CD14-positive monocyte (primary cell): ENCODE results near the gene RLN3. TPM values are rescaled to one million over a fixed set of nuclear protein-coding genes. Genes with fewer than 3 reads are reported as not detected.
A peak's percentile ranks its signal among the peaks of the same experiment; 100 is the strongest.

Experiments
- DNase-seq, 3 donors: peaks; one replicate each; pipeline ENCODE4 v3.0.0-alpha.2; 2011 to 2022
- H2AFZ ChIP-seq: 2 replicates; pipeline ENCODE4 v1.6.0; 2012; ENCODE audit warnings: mild to moderate bottlenecking, low read depth, low read length, inconsistent platforms; ENCODE audit not compliant: insufficient read depth, poor library complexity, severe bottlenecking
- H3K27ac ChIP-seq, 2 donors: 1 replicate in 1 of 2; 2 replicates in 1 of 2; pipeline ENCODE4 v1.5.1; 2012 to 2013; ENCODE audit warnings: low read length in 2 of 2, control low read depth in 1 of 2, inconsistent platforms in 1 of 2, low read depth in 1 of 2, mild to moderate bottlenecking in 1 of 2
- H3K27me3 ChIP-seq, 2 donors: one replicate each; pipeline versions ENCODE4 v1.6.0 to v1.6.1; 2011 to 2013; ENCODE audit warnings: low read length in 2 of 2; ENCODE audit not compliant: control insufficient read depth in 2 of 2, insufficient read depth in 2 of 2
- H3K36me3 ChIP-seq, 2 donors: replicated peaks in 1 of 2; 1 replicate in 1 of 2; 2 replicates in 1 of 2; pipeline versions ENCODE4 v1.5.1 to v1.6.1; 2012 to 2013; ENCODE audit warnings: low read length in 2 of 2, control low read depth in 1 of 2, inconsistent platforms in 1 of 2, mild to moderate bottlenecking in 1 of 2; ENCODE audit not compliant: insufficient read depth in 2 of 2, control insufficient read depth in 1 of 2
- H3K4me1 ChIP-seq, 2 donors: 1 replicate in 1 of 2; 2 replicates in 1 of 2; pipeline versions ENCODE4 v1.5.1 to v1.6.1; 2012 to 2013; ENCODE audit warnings: low read length in 2 of 2, control low read depth in 1 of 2, inconsistent platforms in 1 of 2, mild to moderate bottlenecking in 1 of 2, moderate library complexity in 1 of 2; ENCODE audit not compliant: insufficient read depth in 2 of 2, control insufficient read depth in 1 of 2
- H3K4me2 ChIP-seq: replicated peaks from 2 replicates; pipeline ENCODE3; 2012; ENCODE audit warnings: low read length, moderate library complexity, mild to moderate bottlenecking; ENCODE audit not compliant: poor library complexity, severe bottlenecking; ENCODE audit errors: extremely low read depth
- H3K4me3 ChIP-seq, 3 experiments: fragments of 200-600 bp in 1 of 3; sonication (generic) in 1 of 3; replicated peaks in 1 of 3; 1 replicate in 2 of 3; 2 replicates in 1 of 3; pipeline ENCODE4 v1.5.1; 2011 to 2013; ENCODE audit warnings: low read length in 3 of 3, mild to moderate bottlenecking in 3 of 3, control low read depth in 2 of 3, low read depth in 2 of 3, inconsistent platforms in 1 of 3, moderate library complexity in 1 of 3
- H3K79me2 ChIP-seq: 2 replicates; pipeline ENCODE4 v1.6.0; 2012; ENCODE audit warnings: mild to moderate bottlenecking, control low read depth, inconsistent platforms, low read length, moderate library complexity; ENCODE audit not compliant: insufficient read depth
- H3K9ac ChIP-seq: 2 replicates; pipeline ENCODE4 v1.6.0; 2017; ENCODE audit warnings: low read length, mild to moderate bottlenecking; ENCODE audit not compliant: insufficient read depth, poor library complexity, severe bottlenecking
- H3K9me3 ChIP-seq, 2 donors: replicated peaks in 1 of 2; 1 replicate in 1 of 2; 2 replicates in 1 of 2; pipeline versions ENCODE4 v1.5.1 to v1.6.1; 2012 to 2013; ENCODE audit warnings: low read length in 2 of 2, control low read depth in 1 of 2; ENCODE audit not compliant: control insufficient read depth in 1 of 2, insufficient read depth in 1 of 2
- H4K20me1 ChIP-seq: 2 replicates; pipeline ENCODE4 v1.6.0; 2012; ENCODE audit warnings: mild to moderate bottlenecking, low read length, control low read depth, moderate library complexity; ENCODE audit not compliant: insufficient read depth
- H3K27ac Mint-ChIP-seq, 7 donors: one replicate each; pipeline ENCODE4 v1.8.0; 2020; ENCODE audit warnings: mild to moderate bottlenecking in 7 of 7, mixed read lengths in 7 of 7, moderate library complexity in 6 of 7, inconsistent platforms in 2 of 7
- H3K27me3 Mint-ChIP-seq, 3 donors: one replicate each; pipeline ENCODE4 v1.8.0; 2021 to 2022; ENCODE audit warnings: low read depth in 3 of 3, mild to moderate bottlenecking in 3 of 3, mixed read lengths in 3 of 3, moderate library complexity in 3 of 3, inconsistent platforms in 1 of 3
- H3K36me3 Mint-ChIP-seq, 2 donors: one replicate each; pipeline ENCODE4 v1.8.0; 2020; ENCODE audit warnings: mixed read lengths in 2 of 2, inconsistent platforms in 1 of 2, mild to moderate bottlenecking in 1 of 2
- H3K4me1 Mint-ChIP-seq: one replicate; pipeline ENCODE4 v1.8.0; 2020; ENCODE audit warnings: mild to moderate bottlenecking, mixed read lengths
- H3K4me3 Mint-ChIP-seq, 2 donors: one replicate each; pipeline ENCODE4 v1.8.0; 2020; ENCODE audit warnings: mild to moderate bottlenecking in 2 of 2, mixed read lengths in 2 of 2, moderate library complexity in 1 of 2
- H3K9me3 Mint-ChIP-seq, 7 donors: one replicate each; pipeline ENCODE4 v1.8.0; 2020 to 2022; ENCODE audit warnings: mixed read lengths in 7 of 7, mild to moderate bottlenecking in 6 of 7, moderate library complexity in 6 of 7, inconsistent platforms in 2 of 7
- WGBS: methylation state at CpG from one replicate; pipeline ENCODE4 v1.1.5; 2013; ENCODE audit warnings: missing lambda C conversion rate; ENCODE audit not compliant: insufficient coverage; 5-methylcytosine and 5-hydroxymethylcytosine counted together
- intact Hi-C, 2 donors: fragments of 100-400 bp; cut with micrococcal nuclease; formaldehyde crosslinking; loops; one replicate each; pipeline versions ENCODE4 v1.15.0 to v1.15.1; 2023
- polyA plus RNA-seq, 3 donors: library from polyadenylated mRNA; depleted of rRNA in 1 of 3; unstranded in 2 of 3; stranded (reverse) in 1 of 3; fragments of 300-500 nt in 2 of 3; fragments of >200 nt in 1 of 3; fragmentation: Illumina TruSeq in 2 of 3; gene quantifications; 1 replicate in 2 of 3; 2 replicates in 1 of 3; pipeline ENCODE4 v1.2.3, GENCODE V29; 2012 to 2021
- TF ChIP-seq, protein P1 (sequence below): fragments of 200-600 bp; IDR thresholded peaks from one replicate; pipeline ENCODE4 v1.8.0; 2022; ENCODE audit warnings: antibody characterized with exemption, mild to moderate bottlenecking

Gene RLN3
- polyA plus RNA-seq, 3 donors = not detected

DNA sequence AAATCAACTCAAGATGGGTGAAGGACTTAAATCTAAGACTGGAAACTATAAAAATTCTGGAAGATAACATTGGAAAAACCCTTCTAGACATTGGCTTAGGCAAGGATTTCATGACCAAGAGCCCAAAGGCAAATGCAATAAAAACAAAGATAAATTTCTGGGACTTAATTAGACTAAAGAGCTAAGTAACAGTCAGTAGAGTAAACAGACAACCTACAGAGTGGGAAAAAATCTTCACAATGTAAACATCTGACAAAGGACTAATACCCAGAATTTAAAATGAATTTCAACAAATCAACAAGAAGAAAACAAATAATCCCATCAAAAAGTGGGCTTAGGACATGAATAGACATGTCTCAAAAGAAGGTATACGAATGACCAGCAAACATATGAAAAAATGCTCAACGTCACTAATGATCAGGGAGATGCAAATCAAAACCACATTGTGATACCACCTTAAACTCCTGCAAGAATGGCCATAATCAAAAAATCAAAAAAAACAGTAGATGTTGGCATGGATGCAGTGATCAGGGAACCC is 15.5 kb upstream of the RLN3 start:
- TF ChIP-seq, protein P1, sequence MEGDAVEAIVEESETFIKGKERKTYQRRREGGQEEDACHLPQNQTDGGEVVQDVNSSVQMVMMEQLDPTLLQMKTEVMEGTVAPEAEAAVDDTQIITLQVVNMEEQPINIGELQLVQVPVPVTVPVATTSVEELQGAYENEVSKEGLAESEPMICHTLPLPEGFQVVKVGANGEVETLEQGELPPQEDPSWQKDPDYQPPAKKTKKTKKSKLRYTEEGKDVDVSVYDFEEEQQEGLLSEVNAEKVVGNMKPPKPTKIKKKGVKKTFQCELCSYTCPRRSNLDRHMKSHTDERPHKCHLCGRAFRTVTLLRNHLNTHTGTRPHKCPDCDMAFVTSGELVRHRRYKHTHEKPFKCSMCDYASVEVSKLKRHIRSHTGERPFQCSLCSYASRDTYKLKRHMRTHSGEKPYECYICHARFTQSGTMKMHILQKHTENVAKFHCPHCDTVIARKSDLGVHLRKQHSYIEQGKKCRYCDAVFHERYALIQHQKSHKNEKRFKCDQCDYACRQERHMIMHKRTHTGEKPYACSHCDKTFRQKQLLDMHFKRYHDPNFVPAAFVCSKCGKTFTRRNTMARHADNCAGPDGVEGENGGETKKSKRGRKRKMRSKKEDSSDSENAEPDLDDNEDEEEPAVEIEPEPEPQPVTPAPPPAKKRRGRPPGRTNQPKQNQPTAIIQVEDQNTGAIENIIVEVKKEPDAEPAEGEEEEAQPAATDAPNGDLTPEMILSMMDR = no peak
- no peaks in the 10 kb centered on the region for H3K9me3 ChIP-seq
- H3K4me1 ChIP-seq = peaks cover 13 to 19% of the 10 kb centered on the region in 2 donors
- Mint-ChIP-seq H3K9me3 (no peaks in the 10 kb centered on the region), H3K4me3 (no peak overlapping the region), H3K4me1 (peaks cover 10% of the 10 kb centered on the region), H3K27ac (no peak overlapping the region), H3K36me3 (no peaks in the 10 kb centered on the region), H3K27me3 (peaks cover 0 to 5% (median 0%) of the 10 kb centered on the region in 3 donors)
- no peak overlapping the region for H3K4me2 ChIP-seq
- H3K4me3 ChIP-seq = no peak overlapping the region
- no peak overlapping the region for H2AFZ ChIP-seq
- H4K20me1 ChIP-seq = no peaks in the 10 kb centered on the region
- no peaks in the 10 kb centered on the region for H3K36me3 ChIP-seq
- H3K9ac ChIP-seq = no peak overlapping the region
- no peak for DNase-seq
- H3K27me3 ChIP-seq = no peaks in the 10 kb centered on the region
- H3K27ac ChIP-seq = no peak overlapping the region
- H3K79me2 ChIP-seq = no peaks in the 10 kb centered on the region
- intact Hi-C loops = no loop called here
- no CpG with 5 or more reads among the region's 2 CpGs for WGBS

DNA sequence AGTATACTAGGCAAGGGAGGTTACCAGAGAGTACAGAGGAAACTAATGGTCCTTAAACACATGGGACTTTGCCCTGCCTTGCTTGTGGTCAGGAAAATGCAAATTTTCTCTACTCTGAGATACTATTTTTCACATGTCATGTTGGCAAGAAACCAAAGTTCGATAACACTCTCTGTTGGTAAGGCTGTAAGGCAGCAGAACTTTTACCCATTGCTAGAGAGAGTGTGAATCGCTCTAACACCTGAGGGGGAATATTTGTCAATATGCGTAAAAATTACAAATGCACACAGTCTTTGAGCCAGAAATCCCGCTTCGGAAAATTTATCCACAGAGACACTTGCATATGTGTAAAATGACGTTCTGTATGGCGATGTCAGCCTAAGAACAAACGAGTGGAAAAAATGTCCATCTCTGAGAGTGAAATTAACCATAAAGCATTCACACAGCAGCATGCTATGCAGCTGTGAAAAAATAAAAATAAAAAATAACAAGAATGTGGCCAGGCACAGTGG is 12.4 kb upstream of the RLN3 start:
- no peak for DNase-seq
- 100% methylated on average over 3 of the region's 8 CpGs for WGBS
- peaks cover 2 to 3% (median 2%) of the 10 kb centered on the region in 3 donors for H3K27me3 Mint-ChIP-seq

More for the DNA sequence above, 12.4 kb upstream of the RLN3 start:
- Mint-ChIP-seq H3K9me3 (peaks cover 0 to 2% (median 0%) of the 10 kb centered on the region in 7 donors), H3K27ac (peak overlapping the region in 1 of 7 donors; percentile 78), H3K4me3 (no peak overlapping the region), H3K36me3 (no peaks in the 10 kb centered on the region), H3K4me1 (peaks cover 27% of the 10 kb centered on the region)
- Histone ChIP-seq H3K9me3 (no peaks in the 10 kb centered on the region), H3K4me1 (peaks cover 36 to 39% of the 10 kb centered on the region in 2 donors), H3K27me3 (no peaks in the 10 kb centered on the region), H3K79me2 (no peaks in the 10 kb centered on the region), H3K36me3 (no peaks in the 10 kb centered on the region), H3K9ac (no peak overlapping the region), H3K27ac (no peak overlapping the region), H2AFZ (no peak overlapping the region), H3K4me3 (no peak overlapping the region), H3K4me2 (no peak overlapping the region), H4K20me1 (no peaks in the 10 kb centered on the region)
- TF ChIP-seq, protein P1 = no peak
- intact Hi-C loops = no loop called here
